ES-I3 (cell line): Measurements from ENCODE around the gene MRPS25.
A peak's percentile ranks its signal among the peaks of the same experiment; 100 is the strongest.

Source experiments
- H3K36me3 ChIP-seq: 2 replicates; pipeline ENCODE4 v1.6.1; 2013; ENCODE audit warnings: mild to moderate bottlenecking, low read length, control low read depth, moderate library complexity; ENCODE audit not compliant: insufficient read depth
- H3K4me1 ChIP-seq: 2 replicates; pipeline ENCODE4 v1.6.1; 2013; ENCODE audit warnings: mild to moderate bottlenecking, control low read depth, low read length; ENCODE audit not compliant: insufficient read depth
- H3K9ac ChIP-seq: 2 replicates; pipeline ENCODE4 v1.6.1; 2013; ENCODE audit warnings: low read depth, mild to moderate bottlenecking, low read length, moderate library complexity
- H3K9me3 ChIP-seq: 2 replicates; pipeline ENCODE4 v1.6.1; 2013; ENCODE audit warnings: mild to moderate bottlenecking, low read length, moderate library complexity; ENCODE audit not compliant: control insufficient read depth, insufficient read depth

MRPS25 gene

GRCh38 chr3:15064835-15065549 is at the start of gene MRPS25:
Gene MRPS25 (minus strand): TSS chr3:15065315. CDS start chr3:15065194, 121 bp downstream.
- Histone ChIP-seq H3K9me3 (no peaks in the 10 kb centered on the region), H3K4me1 (no peaks in the 10 kb centered on the region), H3K9ac (peak within 1 kb of the TSS; percentile 88), H3K36me3 (no peaks in the 10 kb centered on the region)

- H3K9ac ChIP-seq = no peak overlapping the region
- H3K9me3 ChIP-seq = no peaks in the 10 kb centered on the region
- peaks cover 14% of the 10 kb centered on the region; the same call in 1 of the 2 replicates for H3K4me1 ChIP-seq
- no peaks in the 10 kb centered on the region for H3K36me3 ChIP-seq
Measured at GRCh38 chr3:15113884-15114283, 48.8 kb upstream of the MRPS25 start.

- H3K9me3 ChIP-seq = no peaks in the 10 kb centered on the region
- H3K9ac ChIP-seq = no peak overlapping the region
- peaks cover 14% of the 10 kb centered on the region; the same call in 1 of the 2 replicates for H3K4me1 ChIP-seq
- H3K36me3 ChIP-seq = no peaks in the 10 kb centered on the region
Measured at GRCh38 chr3:15113471-15113870, 48.4 kb upstream of the MRPS25 start.

- no peaks in the 10 kb centered on the region for H3K9me3 ChIP-seq
- peaks cover 14% of the 10 kb centered on the region for H3K4me1 ChIP-seq
- no peak overlapping the region for H3K9ac ChIP-seq
- no peaks in the 10 kb centered on the region for H3K36me3 ChIP-seq
Measured at GRCh38 chr3:15112011-15112410, 46.9 kb upstream of the MRPS25 start.

GRCh38 chr3:15110206-15110605 is 45.1 kb upstream of the MRPS25 start:
- Histone ChIP-seq H3K36me3 (no peaks in the 10 kb centered on the region), H3K9me3 (no peaks in the 10 kb centered on the region), H3K9ac (no peak overlapping the region), H3K4me1 (peaks cover 14% of the 10 kb centered on the region)

GRCh38 chr3:15108869-15109268 is 43.8 kb upstream of the MRPS25 start:
- Histone ChIP-seq H3K36me3 (no peaks in the 10 kb centered on the region), H3K9ac (no peak overlapping the region), H3K9me3 (no peaks in the 10 kb centered on the region)

GRCh38 chr3:15108082-15108545 is 43.0 kb upstream of the MRPS25 start:
- Histone ChIP-seq H3K9me3 (no peaks in the 10 kb centered on the region), H3K36me3 (no peaks in the 10 kb centered on the region), H3K4me1 (no peaks in the 10 kb centered on the region; the same call in 1 of the 2 replicates), H3K9ac (no peak overlapping the region)

More at GRCh38 chr3:15108869-15109268, 43.8 kb upstream of the MRPS25 start:
- peaks cover 6% of the 10 kb centered on the region for H3K4me1 ChIP-seq

GRCh38 chr3:15107075-15107947 is 42.2 kb upstream of the MRPS25 start:
- H3K9ac ChIP-seq = no peak overlapping the region
- H3K36me3 ChIP-seq = no peaks in the 10 kb centered on the region
- H3K4me1 ChIP-seq = peaks cover 3% of the 10 kb centered on the region; the same call in 1 of the 2 replicates
- no peaks in the 10 kb centered on the region for H3K9me3 ChIP-seq

GRCh38 chr3:15102836-15103235 is 37.7 kb upstream of the MRPS25 start:
- Histone ChIP-seq H3K4me1 (peaks cover 5% of the 10 kb centered on the region), H3K9ac (no peak overlapping the region), H3K36me3 (no peaks in the 10 kb centered on the region), H3K9me3 (no peaks in the 10 kb centered on the region)

- H3K4me1 ChIP-seq = peaks cover 8% of the 10 kb centered on the region
- H3K36me3 ChIP-seq = no peaks in the 10 kb centered on the region
- H3K9ac ChIP-seq = no peak overlapping the region
- no peaks in the 10 kb centered on the region for H3K9me3 ChIP-seq
Measured at GRCh38 chr3:15102256-15102655, 37.1 kb upstream of the MRPS25 start.

- H3K9me3 ChIP-seq = no peaks in the 10 kb centered on the region
- peaks cover 8% of the 10 kb centered on the region for H3K4me1 ChIP-seq
- peak overlapping the region; percentile 98 for H3K9ac ChIP-seq
- H3K36me3 ChIP-seq = 0 out of 2 replicates have a peak, but pooled peaks cover 4% of the 10 kb centered on the region
Measured at GRCh38 chr3:15099364-15100098, 34.4 kb upstream of the MRPS25 start.

GRCh38 chr3:15098503-15099363 is 33.6 kb upstream of the MRPS25 start, which contains the start of gene RBSN:
Gene RBSN (minus strand): TSS chr3:15099148. CDS start chr3:15096120, 3,028 bp downstream.
- peaks cover 8% of the 10 kb centered on the region for H3K4me1 ChIP-seq
- 0 out of 2 replicates have a peak, but pooled peaks cover 4% of the 10 kb centered on the region for H3K36me3 ChIP-seq
- H3K9me3 ChIP-seq = no peaks in the 10 kb centered on the region
- H3K9ac ChIP-seq = peak within 1 kb of the TSS; percentile 98

- Histone ChIP-seq H3K9me3 (no peaks in the 10 kb centered on the region), H3K9ac (peak overlapping the region; percentile 98; the same call in 1 of the 2 replicates), H3K4me1 (peaks cover 7% of the 10 kb centered on the region), H3K36me3 (0 out of 2 replicates have a peak, but pooled peaks cover 4% of the 10 kb centered on the region)
Measured at GRCh38 chr3:15097891-15098290, 32.8 kb upstream of the MRPS25 start.
